Neural progenitor cell (in vitro differentiated cells): ENCODE results near the gene F2RL3.

Source experiments
- CTCF ChIP-seq: fragments of 200-600 bp; sonication (generic); IDR thresholded peaks from 2 replicates; pipeline ENCODE4 v1.5.1; 2017; ENCODE audit warnings: antibody characterized with exemption, mild to moderate bottlenecking
- EZH2phosphoT487 ChIP-seq: fragments of 200-600 bp; sonication (generic); IDR thresholded peaks from 2 replicates; pipeline ENCODE4 v1.6.1; 2017; ENCODE audit warnings: antibody characterized with exemption

GRCh38 chr19:16860118-16860517, 28.7 kb upstream of the F2RL3 start:
- TF ChIP-seq CTCF (no peak), EZH2phosphoT487 (no peak)
